Astrocyte (in vitro differentiated cells and primary cell): Measurements from ENCODE around the gene ZNF436. TPM values are rescaled to one million over a fixed set of nuclear protein-coding genes. Genes with fewer than 3 reads are reported as not detected.

Source experiments
- DNase-seq: peaks from one replicate; pipeline ENCODE4 v3.0.0-alpha.2; 2010; ENCODE audit warnings: low read depth
- FAIRE-seq: peaks from 2 replicates; lab custom pipeline; 2011; peaks lifted over from hg19 to GRCh38; lab: Jason Lieb, UNC
- H2AFZ ChIP-seq: 2 replicates; pipeline ENCODE4 v1.6.0; 2012; ENCODE audit warnings: low read depth, low read length, inconsistent platforms
- H3K27ac ChIP-seq: 2 replicates; pipeline ENCODE4 v1.5.1; 2011; ENCODE audit warnings: low read depth, low read length, inconsistent platforms
- H3K27me3 ChIP-seq: 2 replicates; pipeline ENCODE4 v1.6.0; 2011; ENCODE audit warnings: low read length, inconsistent platforms; ENCODE audit not compliant: insufficient read depth
- H3K36me3 ChIP-seq: 2 replicates; pipeline ENCODE4 v1.5.1; 2011; ENCODE audit warnings: low read length, inconsistent platforms; ENCODE audit not compliant: insufficient read depth
- H3K4me1 ChIP-seq: 2 replicates; pipeline ENCODE4 v1.5.1; 2011; ENCODE audit warnings: low read length, inconsistent platforms; ENCODE audit not compliant: insufficient read depth
- H3K4me2 ChIP-seq: 2 replicates; pipeline ENCODE4 v1.6.0; 2012; ENCODE audit warnings: low read length, inconsistent platforms
- H3K4me3 ChIP-seq: 2 replicates; pipeline ENCODE4 v1.5.1; 2011; ENCODE audit warnings: low read depth, mild to moderate bottlenecking, low read length, inconsistent platforms; ENCODE audit not compliant: insufficient read depth
- H3K79me2 ChIP-seq: 2 replicates; pipeline ENCODE4 v1.6.0; 2012; ENCODE audit warnings: mild to moderate bottlenecking, low read length, inconsistent platforms; ENCODE audit not compliant: insufficient read depth
- H3K9ac ChIP-seq: 2 replicates; pipeline ENCODE4 v1.6.0; 2012; ENCODE audit warnings: mild to moderate bottlenecking, low read length, inconsistent platforms
- H3K9me3 ChIP-seq: 2 replicates; pipeline ENCODE4 v1.5.1; 2012; ENCODE audit warnings: low read depth, mild to moderate bottlenecking, low read length, inconsistent platforms; ENCODE audit not compliant: insufficient read depth
- H4K20me1 ChIP-seq: 2 replicates; pipeline ENCODE4 v1.6.0; 2012; ENCODE audit warnings: low read length, inconsistent platforms; ENCODE audit not compliant: insufficient read depth
- H3K27ac Mint-ChIP-seq: one replicate; pipeline ENCODE4 v1.8.0; 2021; ENCODE audit warnings: mild to moderate bottlenecking, mixed read lengths; ENCODE audit not compliant: unreplicated experiment
- H3K27me3 Mint-ChIP-seq: one replicate; pipeline ENCODE4 v1.8.0; 2021; ENCODE audit warnings: low read depth, mixed read lengths; ENCODE audit not compliant: unreplicated experiment
- H3K36me3 Mint-ChIP-seq: one replicate; pipeline ENCODE4 v1.8.0; 2021; ENCODE audit warnings: low read depth, mixed read lengths; ENCODE audit not compliant: unreplicated experiment
- H3K4me1 Mint-ChIP-seq: one replicate; pipeline ENCODE4 v1.8.0; 2021; ENCODE audit warnings: low read depth, mixed read lengths; ENCODE audit not compliant: unreplicated experiment
- H3K4me3 Mint-ChIP-seq: one replicate; pipeline ENCODE4 v1.8.0; 2021; ENCODE audit warnings: mild to moderate bottlenecking, moderate library complexity, mixed read lengths; ENCODE audit not compliant: unreplicated experiment
- H3K9me3 Mint-ChIP-seq: one replicate; pipeline ENCODE4 v1.8.0; 2021; ENCODE audit warnings: mild to moderate bottlenecking, mixed read lengths; ENCODE audit not compliant: unreplicated experiment
- CTCF ChIP-seq: IDR thresholded peaks from 2 replicates; pipeline ENCODE4 v1.5.1; 2011; ENCODE audit warnings: low read depth, mild to moderate bottlenecking, inconsistent platforms, low read length, moderate library complexity; ENCODE audit not compliant: insufficient read depth
- EZH2 ChIP-seq: IDR thresholded peaks from 2 replicates; pipeline ENCODE4 v1.6.1; 2012; ENCODE audit warnings: mild to moderate bottlenecking, low read length, inconsistent platforms; ENCODE audit not compliant: insufficient read depth
- total RNA-seq: library from RNA; stranded (reverse); gene quantifications from 2 replicates; pipeline ENCODE4 v1.2.1, GENCODE V29; 2021

ZNF436 gene
- total RNA-seq, 1 donor from 2014 or later, result 12.2 TPM

GRCh38 chr1:23357138-23357908, 12.3 kb downstream of the ZNF436 start:
- peaks cover 36% of the 10 kb centered on the region for H3K9me3 Mint-ChIP-seq
- H3K36me3 ChIP-seq, result peaks cover 33% of the 10 kb centered on the region

GRCh38 chr1:23356471-23357137, 13.0 kb downstream of the ZNF436 start:
- TF ChIP-seq EZH2 (no peak), CTCF (no peak)
- no peaks in the 10 kb centered on the region for H4K20me1 ChIP-seq

More at GRCh38 chr1:23357138-23357908, 12.3 kb downstream of the ZNF436 start:
- DNase-seq (no peak), FAIRE-seq (no peak)
- peaks cover 21% of the 10 kb centered on the region for H3K79me2 ChIP-seq
- no peak for TF ChIP-seq CTCF
- no peak for TF ChIP-seq EZH2
- Mint-ChIP-seq H3K4me3 (no peak overlapping the region), H3K36me3 (peaks cover 50% of the 10 kb centered on the region), H3K27me3 (peaks cover 7% of the 10 kb centered on the region), H3K4me1 (no peaks in the 10 kb centered on the region), H3K27ac (no peak overlapping the region)
- no peaks in the 10 kb centered on the region for H3K4me1 ChIP-seq
- no peak overlapping the region for H3K9ac ChIP-seq
- no peak overlapping the region for H3K4me2 ChIP-seq
- peaks cover 29% of the 10 kb centered on the region for H3K9me3 ChIP-seq
- H3K4me3 ChIP-seq, result no peak overlapping the region
- H3K27me3 ChIP-seq, result no peaks in the 10 kb centered on the region
- no peak overlapping the region for H2AFZ ChIP-seq
- H4K20me1 ChIP-seq, result peaks cover 3% of the 10 kb centered on the region
- H3K27ac ChIP-seq, result no peak overlapping the region

More at GRCh38 chr1:23356471-23357137, 13.0 kb downstream of the ZNF436 start:
- Histone ChIP-seq H3K27ac (no peak overlapping the region), H3K36me3 (peaks cover 26% of the 10 kb centered on the region), H2AFZ (no peak overlapping the region), H3K4me3 (no peak overlapping the region), H3K4me1 (no peaks in the 10 kb centered on the region), H3K9me3 (peaks cover 22% of the 10 kb centered on the region), H3K4me2 (no peak overlapping the region), H3K9ac (no peak overlapping the region), H3K79me2 (peaks cover 14% of the 10 kb centered on the region), H3K27me3 (no peaks in the 10 kb centered on the region)
- Mint-ChIP-seq H3K36me3 (peaks cover 43% of the 10 kb centered on the region), H3K4me3 (no peak overlapping the region), H3K9me3 (peaks cover 28% of the 10 kb centered on the region), H3K4me1 (no peaks in the 10 kb centered on the region), H3K27me3 (peaks cover 7% of the 10 kb centered on the region), H3K27ac (no peak overlapping the region)
- FAIRE-seq, result no peak
- no peak for DNase-seq
